NOMO-1 treated with DMSO at 0.1 percent for 48 hours (cell line): ENCODE measurements around the gene ASPG.

Source experiments
- DNase-seq: peaks from one replicate; lab custom pipeline; 2025; ENCODE audit not compliant: unreplicated experiment; lab: John Stamatoyannopoulos, UW

ASPG gene

DNA sequence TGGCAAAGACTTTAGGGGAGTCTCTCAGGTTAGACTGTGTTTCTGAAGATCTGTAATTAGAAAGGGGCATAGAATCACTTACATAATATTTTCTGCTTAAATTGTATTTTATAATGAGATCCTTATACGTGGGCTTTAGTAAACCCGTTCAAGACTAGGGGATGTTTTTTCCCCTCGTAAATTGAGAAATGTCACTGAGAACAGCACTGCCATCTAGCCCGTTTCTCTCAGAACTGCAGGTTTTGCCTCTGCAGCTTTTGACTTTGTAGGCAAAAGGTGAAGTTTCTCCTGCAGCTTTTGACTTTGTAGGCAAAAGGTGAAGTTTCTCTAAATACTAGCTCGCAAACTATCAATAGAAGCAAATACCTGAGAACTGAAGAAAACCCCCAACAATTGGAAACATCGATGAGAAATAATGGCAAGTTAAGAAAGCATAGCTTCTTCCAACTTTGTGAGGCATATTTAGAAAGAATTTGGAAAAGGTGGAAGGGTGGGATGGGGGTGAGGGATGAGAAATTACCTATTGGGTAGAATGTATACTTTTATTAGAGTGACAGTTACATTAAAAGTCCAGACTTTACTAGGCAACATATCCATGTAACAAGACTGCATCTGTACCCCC lies 9.9 kb upstream of the ASPG start:
- DNase-seq: no peak

DNA sequence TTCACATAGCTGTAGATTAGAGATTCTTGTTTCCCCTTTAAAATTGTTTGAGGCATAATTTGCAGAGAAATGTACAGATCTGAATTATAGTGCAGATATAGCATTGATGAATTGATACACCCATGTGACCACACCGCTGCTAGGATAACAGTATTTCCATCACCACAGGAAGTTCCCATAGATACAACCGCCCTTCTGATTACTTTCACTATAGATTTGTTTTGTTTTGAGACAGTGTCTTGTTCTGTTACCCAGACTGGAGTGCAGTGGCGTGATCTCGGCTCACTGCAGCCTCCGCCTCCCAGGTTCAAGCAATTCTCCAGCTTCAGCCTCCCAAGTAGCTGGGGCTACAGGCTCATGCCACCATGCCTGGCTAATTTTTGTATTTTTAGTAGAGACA lies 8.8 kb upstream of the ASPG start:
- no peak for DNase-seq

DNA sequence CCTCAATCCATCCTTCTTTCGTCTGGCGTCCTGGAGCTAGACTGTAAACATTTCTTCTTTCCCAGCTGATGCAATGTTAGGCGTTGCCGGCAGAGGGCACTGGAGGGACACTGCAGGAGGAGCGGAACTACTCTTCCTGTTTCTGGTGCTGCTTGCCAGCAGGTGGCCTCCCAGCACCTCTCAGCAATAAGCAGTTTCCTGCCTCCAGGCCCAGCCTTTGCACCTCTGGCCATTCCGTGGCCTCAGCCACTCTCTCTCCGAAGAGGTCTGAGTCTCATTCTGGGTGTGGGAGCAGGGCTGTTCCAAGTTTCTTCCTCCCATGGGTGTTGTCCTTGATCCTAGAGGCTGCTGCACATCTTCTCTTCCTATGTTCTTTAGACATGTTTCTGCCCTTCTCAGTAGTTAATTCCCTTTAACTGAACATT lies 7.5 kb upstream of the ASPG start:
- DNase-seq: peak; percentile 88

DNA sequence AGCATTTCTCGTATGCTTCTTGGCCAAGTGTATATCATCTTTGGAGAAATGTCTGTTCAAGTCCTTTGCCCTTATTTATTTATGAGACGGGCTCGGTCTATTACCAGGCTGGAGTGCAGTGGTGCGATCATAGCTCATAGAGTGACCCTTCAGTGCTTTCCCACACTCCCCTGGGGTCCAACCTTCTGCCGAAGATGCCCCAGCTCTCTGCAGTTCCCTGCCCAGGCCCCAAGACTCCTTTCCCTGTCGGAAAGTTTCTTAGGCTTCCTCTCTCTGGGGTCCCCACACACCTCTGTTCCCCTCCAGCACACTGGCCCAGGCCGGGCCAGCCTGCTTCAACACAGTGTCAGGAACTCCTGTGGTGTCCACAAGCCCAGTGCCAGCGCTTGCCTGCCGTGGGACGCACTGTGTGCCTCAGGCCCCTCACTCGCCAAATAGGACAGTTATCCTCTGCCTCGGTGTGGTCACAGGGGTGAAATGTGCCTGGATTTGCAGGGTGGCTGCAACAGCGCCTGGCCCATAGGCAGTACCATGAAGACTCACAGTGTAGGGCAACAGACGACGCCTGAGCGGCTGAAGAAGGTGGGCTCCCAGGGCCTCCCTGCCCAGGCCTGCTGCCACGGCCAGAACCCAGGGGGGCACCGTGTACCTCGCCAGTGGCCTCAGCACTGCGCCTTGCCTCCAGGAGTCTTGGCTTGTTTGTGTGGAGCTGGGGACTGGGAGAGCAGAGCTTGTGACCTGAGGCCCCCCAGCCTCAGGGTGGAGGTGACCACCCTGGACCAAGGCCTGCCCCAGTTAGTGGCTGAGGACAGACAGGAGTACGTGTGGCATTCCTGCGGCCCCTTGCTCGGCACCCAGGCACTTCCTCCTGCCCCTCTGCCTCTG lies 4.9 kb upstream of the ASPG start:
- DNase-seq: no peak

DNA sequence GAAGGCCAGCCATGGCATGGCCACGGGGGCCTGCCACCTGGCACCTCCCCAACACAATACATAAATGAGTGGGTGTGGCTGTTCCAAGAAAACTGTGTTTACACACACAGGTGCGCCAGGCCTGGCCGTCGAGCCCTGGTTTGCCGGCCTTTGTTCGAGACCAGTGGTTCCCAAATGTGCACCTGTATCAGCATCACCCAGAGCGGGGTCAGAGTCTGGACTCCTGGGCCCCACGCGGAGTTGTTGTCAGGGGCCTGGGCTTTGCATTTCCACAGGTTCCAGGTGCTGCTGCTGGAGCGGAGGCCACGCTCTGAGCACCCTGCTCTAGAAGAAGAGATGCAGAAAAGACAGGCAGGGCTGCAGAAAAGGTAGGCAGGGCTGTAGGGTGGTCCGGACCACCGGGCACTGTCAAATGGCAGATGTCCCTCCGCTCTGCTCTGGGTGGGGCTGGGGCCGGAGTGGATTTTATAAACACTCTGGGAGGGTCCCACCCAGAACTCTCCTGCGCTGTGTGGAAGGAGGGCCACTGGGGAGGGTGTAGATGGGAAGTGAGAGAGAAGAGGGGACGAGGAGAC lies 4.2 kb upstream of the ASPG start:
- DNase-seq: no peak

DNA sequence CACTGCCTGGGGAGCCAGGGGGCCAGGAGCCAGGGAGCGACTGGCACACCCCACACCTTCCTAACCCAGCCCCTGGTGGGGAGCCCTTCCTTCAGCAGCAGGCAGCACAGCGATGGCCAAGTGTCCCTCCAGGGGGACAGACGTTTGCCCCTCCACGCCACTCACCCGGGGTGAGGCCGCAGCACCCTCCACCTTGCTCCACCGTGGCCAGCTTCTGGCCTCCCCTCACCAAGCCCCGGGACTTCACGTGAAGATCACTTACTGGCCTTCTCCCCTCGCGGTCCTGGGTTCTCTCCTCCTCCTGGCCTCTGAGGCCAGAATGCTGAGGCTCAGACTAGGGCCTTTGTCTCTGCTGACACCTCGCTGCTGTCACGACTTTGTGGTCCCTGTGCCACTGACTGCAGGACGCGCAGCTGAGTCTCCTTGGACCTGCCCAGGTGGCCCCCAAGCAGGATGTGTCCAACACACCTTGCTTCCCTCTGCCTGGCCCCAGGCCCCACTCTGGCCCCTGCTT lies 3.5 kb upstream of the ASPG start:
- no peak for DNase-seq

DNA sequence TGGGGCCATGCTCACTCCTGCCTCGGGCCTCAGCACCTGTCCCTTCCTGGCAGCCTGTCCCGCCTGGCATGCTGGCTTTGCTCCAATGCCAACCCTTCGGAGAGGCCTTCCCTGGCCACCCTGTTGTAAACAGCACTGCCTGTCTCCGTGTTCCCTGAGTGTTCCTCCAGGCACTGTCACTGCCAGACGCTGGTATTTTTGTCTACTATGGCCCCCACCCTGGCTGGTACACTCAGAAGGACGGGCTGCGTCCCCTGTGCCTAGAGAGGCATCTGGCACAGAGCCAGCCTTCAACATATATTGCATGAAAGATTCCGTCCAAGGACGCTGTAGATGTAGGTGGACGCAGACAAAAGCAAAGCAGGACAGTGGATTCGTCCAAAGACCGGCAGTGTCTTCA lies 2.7 kb upstream of the ASPG start:
- DNase-seq: no peak

DNA sequence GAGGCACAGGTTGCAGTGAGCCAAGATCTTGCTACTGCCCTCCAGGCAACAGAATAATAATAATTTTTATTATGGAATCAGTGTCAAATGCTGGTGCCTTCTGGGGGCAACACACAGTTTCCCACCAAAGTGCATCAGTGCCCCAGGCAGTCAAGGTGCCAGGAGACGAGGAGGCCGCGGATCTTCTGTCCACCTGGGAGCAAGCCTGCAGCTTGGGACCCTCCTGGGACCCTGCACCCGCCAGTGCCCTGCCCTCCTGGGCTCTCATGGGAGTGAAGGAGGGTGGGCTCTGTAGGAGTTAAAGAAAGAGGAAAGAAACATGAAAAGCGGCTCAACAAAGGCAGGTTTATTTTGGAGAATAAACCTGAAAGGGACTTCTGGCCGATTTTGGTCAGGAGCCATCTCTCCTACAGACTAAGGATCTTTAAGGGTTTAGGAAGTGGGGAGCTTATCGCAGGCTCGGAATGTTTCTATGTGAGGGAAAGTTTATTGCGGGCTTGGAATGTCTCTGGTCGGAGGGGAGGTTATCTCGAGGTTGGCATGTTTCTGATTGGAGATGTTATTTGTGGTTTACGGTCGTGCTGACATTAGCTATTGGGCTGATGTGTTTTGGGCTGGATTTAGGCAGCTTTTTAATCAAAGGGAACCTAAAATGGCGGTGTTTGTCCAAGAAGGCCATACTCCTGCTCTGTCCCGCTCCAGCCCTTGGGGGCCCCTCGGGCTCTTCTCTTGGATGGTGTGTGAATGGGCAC lies 1.1 kb upstream of the ASPG start:
- no peak for DNase-seq

DNA sequence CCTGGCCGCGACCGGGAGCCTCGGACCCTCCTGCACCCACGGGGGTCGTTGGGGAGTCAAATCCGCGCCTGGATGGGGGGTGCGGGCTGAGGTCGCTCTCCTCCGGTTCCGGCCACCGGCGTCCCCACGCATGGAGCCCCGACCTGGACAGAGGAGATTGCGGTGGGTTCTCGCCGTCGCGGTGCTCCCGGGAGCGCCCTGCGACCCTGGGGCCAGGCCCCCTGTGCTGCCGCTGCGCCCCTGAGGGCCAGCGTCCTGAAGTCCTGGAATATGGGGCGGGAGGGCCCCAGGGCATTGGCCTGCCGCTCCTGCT lies 345 bp downstream of the ASPG start:
- no peak for DNase-seq

DNA sequence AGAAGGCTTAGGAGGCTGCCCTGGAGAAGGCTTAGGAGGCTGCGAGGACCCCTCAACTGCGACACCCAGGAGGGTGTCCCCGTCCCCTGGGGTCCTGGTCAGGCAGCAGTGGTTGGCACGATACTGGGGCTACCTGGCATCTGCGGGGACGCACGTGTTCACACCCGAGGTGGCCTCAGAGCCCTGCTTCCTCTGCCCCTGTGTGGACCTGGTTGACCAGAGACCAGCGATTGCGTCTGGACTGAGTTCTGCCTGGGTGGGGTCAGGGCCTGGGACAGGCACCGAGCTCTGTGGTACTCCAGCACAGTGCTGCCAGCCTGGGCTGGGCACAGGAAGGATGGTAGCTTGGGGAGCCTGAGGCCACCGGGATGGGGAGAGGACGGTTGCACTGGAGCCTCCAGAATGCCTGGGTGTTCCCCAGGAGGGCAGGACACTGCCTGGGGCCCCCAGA lies 735 bp downstream of the ASPG start:
- DNase-seq: no peak

DNA sequence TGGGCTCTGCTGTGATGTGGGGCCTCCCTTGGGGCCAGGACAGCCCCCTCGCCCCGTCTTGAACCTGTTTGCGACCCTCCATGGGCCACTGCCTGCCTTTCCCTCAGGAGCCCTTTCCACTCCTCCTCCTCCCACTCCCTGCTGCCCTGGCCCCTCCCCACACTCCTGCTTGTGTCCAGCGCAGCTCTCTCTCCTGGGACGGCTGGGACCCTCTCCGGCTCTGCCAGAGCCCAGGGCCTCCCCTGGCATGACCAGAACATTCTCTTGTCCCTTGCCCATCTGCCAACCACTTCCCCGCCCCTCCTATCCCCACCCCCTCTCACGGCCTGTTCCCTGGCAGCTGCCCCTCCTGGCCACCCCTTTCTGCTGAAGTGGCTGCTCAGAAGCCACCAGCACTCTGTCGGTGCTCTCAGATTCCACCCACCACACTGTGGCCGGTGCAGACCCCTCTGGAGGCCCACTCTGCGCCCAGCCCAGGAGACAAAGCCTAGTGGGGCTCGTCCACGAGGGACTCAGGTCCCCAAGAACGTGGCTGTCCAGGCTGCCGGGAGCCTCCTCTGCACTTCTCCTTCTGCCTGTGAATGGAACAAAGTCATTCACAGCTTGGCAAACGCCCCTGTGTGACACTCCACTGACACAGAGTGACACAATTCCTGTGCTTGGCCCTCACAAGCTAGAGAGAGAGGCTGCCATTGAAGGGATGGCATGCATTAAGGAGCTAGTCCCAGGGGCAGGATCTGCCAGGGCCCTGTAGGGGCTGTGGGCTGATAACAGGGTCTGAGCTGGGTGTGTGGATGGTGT lies 1.4 kb downstream of the ASPG start:
- no peak for DNase-seq

DNA sequence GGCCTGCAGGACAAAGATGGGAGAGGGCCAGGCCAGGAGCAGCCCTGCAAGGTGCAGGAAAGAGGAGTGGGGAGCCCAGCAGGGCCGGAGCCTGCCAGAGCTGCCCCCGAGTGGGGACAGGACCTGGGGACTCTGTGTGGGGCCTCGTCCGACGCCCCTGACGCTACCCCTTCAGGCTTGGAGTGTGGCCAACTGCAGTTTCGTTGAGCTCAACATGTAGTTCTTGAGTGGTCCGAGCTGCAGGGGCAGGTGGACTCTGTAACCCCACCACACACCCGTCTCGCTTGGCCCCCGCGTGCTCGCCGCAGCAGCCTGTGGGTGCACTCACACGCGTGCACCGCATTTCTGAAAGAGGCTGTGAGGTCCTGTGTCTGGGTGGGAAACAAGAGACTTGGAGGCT lies 2.0 kb downstream of the ASPG start:
- no peak for DNase-seq

DNA sequence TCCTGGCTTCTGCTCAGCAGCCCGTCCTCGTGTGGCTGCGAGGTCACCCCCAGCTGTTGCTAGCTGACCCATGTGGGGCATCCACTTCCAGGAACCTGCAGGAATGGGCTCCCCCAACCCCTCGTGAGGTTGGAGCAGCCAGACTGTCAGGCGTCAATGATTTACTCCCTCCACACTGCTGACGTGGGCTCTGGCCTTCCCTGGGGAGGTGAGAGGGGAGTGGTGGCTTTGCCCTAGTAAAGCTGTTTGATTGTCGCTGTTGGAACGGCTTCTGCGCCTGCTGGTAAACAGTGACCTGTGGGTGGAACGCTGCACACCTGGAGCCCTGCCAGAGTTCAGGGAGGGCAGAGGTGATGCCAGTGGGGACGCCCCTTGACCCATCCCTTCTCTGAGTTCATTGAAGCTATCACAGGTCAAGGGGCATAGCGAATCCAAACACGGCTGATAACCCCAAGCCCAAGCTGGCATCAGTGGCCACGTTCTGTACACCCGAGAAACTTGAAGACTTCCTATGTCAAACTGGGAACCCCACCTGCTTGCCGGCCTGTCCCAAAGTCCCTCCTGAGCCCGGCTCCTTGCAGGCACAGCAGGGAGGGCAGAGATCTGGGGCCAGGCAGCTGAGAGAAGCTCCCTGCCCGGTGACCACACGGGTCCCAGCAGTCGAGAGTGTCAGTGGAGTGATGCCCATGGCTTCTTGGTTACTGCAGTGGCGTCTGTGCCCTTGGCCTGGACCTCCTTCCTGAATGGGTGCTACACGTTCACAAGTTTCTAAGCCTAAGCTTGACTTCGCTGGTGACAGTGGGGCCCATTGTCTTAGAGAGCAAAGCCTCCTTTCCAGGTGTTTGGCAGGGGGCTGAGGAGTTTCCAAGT lies 2.7 kb downstream of the ASPG start:
- DNase-seq: no peak

DNA sequence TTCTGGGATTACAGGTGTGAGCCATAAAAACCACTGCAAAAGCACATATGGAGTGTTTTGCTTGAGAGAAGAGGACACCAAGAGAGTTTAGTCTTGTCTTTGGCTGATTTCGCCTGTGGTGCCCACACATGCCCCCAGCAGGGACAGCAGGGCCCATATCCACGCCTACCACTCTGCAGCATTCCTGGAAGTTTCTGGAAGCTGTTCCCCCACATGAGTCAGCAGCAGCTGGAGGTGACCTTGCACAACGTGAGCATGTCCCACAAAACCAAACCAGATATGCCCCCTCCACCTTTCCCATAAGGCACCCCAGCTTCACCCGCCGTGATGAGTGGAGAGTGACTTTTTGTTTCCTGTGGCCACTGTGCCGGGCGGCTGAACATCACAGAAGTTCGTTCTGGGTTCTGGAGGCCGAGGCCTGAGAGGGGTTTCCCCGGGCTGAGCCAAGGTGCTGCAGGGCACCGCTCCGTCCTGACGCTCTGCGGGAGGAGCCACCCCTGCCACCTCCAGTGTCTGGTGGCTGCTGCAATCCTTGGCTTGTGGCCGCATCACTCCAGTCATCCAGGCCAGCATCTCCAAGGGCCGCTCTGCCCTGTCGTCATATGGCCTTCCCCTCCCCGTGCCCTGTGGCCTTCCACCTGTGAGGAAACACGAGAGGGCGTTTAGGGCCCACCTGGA lies 4.7 kb downstream of the ASPG start:
- DNase-seq: no peak

DNA sequence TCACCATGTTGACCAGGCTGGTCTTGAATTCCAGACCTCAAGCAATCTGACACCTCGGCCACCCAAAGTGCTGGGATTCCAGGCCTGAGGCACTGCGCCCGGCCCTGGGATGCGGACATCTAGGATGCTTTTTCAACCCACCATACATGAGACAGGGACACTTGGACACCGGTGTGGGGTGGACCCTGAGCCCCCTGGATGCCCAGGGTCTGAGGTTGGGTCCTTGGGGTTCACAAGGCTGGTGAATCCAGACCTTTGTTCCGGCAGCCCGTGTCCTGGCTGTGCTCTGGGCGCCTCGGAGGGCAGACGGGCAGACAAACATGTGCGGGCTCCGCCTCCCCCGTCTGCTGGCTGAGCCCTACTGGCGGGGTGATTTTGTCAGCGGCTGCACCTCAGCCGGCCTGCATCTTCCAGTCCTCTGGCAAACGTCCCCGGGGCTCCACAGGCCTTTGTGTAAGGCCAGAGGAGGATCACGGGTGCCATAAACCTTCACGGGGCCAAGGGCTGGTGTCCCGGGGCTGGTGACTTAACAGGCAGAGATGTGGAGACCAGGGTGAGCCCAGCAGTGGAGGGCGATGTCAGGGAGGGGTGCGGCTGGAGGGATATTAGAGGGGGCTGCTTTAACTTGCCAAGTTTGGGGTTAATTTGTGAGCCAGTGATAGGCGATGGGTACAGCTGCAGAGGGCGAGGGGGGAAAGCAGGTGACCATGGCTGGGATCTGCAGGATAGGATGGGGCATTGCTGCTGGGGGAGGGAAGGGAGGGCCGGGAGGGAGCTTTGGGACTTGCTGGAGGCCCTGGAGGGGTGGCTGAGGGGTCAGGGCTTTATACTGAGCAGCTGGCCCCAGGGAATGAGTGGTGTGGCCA lies 5.8 kb downstream of the ASPG start:
- DNase-seq: no peak

DNA sequence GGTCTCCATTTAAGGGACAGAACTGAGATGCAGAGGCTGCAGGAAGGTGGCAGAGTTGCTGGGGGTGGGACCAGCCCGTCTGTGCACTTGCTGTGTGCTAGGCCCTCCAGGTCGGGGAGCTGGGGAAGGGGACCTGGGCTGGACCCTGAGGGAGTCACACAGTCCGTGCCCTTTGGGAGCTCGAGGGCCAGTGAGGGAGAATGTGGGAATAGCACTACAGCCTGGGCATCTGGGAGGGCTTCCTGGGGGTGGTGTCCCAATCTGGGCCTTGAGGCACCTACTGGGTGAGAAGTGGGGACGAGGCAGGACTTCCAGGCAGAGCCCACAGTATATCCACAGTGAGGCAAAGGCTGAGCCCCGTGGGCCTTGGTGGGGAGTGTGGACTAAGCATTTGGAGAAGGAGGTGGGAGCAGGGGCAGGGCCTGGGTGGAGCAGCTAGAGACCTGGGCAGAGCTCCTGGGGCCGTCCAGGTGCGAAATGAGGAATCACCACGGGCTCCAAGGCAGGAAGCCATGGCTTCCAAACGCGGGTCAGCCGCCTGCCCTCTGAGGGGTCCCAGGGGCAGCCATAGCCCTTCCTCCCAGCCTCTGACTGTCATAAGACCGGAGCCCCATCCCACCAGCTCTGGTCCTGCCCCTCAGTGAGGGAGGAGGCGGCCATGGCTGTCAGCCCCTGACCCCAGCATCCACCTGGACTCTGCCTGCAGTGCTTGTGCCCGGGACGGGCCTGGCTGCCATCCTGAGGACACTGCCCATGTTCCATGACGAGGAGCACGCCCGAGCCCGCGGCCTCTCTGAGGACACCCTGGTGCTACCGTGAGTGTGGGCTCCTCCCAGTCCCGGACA lies 6.6 kb downstream of the ASPG start:
- DNase-seq: no peak

DNA sequence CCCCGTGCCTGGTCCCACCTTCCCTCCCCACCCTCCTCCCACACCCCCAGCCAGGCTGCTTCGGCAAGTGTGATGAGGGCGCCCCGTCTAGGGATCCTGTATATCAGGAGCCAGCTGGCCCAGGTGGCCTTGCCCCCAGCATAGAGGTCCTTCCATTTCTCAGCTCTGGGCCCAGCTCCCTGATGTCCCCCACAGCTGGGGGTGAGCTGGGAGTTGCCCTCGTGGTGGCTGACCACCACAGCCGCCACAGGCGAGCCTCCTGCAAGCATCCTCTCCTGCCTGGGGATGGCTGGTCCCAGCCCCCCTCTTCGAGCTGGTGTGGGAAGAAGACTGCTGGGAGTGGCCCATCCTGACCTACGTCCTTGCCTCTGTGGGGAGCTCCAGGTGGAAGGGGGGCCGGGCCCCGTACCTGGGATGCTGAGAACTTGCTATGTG lies 7.4 kb downstream of the ASPG start:
- no peak for DNase-seq
